Fibroblast of mammary gland (primary cell): Measurements from ENCODE around the gene RHOXF1.
A peak's percentile ranks its signal among the peaks of the same experiment; 100 is the strongest.
"Not testable (repeated sequence)": the region's sequence is repeated elsewhere in the genome, so short reads cannot be mapped to it uniquely, and the experiment has no call there.

Source experiments
- DNase-seq: peaks from one replicate; pipeline ENCODE4 v3.0.0-alpha.2; 2010; ENCODE audit warnings: low read depth
- H3K4me3 ChIP-seq: 2 replicates; pipeline ENCODE4 v1.5.1; 2011; ENCODE audit warnings: low read depth, mild to moderate bottlenecking, low read length, moderate library complexity; ENCODE audit not compliant: control insufficient read depth
- CTCF ChIP-seq: conservative IDR thresholded peaks from 2 replicates; pipeline ENCODE4 v1.5.1; 2011; ENCODE audit warnings: low read depth, low read length, inconsistent platforms; ENCODE audit not compliant: control insufficient read depth, insufficient read depth

RHOXF1 gene

GRCh38 chrX:120140293-120140981 is 24.7 kb upstream of the RHOXF1 start:
- H3K4me3 ChIP-seq: no peak overlapping the region
- no peak for DNase-seq
- TF ChIP-seq CTCF: no peak

GRCh38 chrX:120137439-120137838 is 21.7 kb upstream of the RHOXF1 start:
- no peak overlapping the region for H3K4me3 ChIP-seq
- no peak for TF ChIP-seq CTCF
- DNase-seq: no peak

GRCh38 chrX:120136840-120137239 is 21.1 kb upstream of the RHOXF1 start:
- no peak for DNase-seq
- no peak for TF ChIP-seq CTCF

GRCh38 chrX:120136128-120136527 is 20.4 kb upstream of the RHOXF1 start:
- TF ChIP-seq CTCF: no peak
- no peak for DNase-seq
- H3K4me3 ChIP-seq: no peak overlapping the region

More at GRCh38 chrX:120136840-120137239, 21.1 kb upstream of the RHOXF1 start:
- no peak overlapping the region for H3K4me3 ChIP-seq

- H3K4me3 ChIP-seq, DNase-seq: not testable (repeated sequence)
These were observed 12.7 kb upstream of the RHOXF1 start for GRCh38 chrX:120128306-120128846.

GRCh38 chrX:120125444-120125843 is 9.7 kb upstream of the RHOXF1 start:
- H3K4me3 ChIP-seq: no peak overlapping the region
- TF ChIP-seq CTCF: no peak
- peak; percentile 10 for DNase-seq

- no peak for TF ChIP-seq CTCF
- H3K4me3 ChIP-seq: no peak overlapping the region
- DNase-seq: peak; percentile 4
These were observed 4.5 kb upstream of the RHOXF1 start for GRCh38 chrX:120120223-120120622.
